Activated T-helper 2 cell treated with anti-CD3 and anti-CD28 coated beads, Interferon-gamma antibody, Interleukin-2, Interleukin-4, amounts not matched to agents 10 μg/mL and 5 μg/mL and 100 μg/mL, durations not matched to agents 14 hours and 24 hours and 36 hours (primary cell): ENCODE results near the gene ROR1. TPM values are rescaled to one million over a fixed set of nuclear protein-coding genes. Genes with fewer than 3 reads are reported as not detected.

Experiments used
- DNase-seq: peaks from one replicate; pipeline ENCODE4 v3.0.0; 2021; ENCODE audit warnings: low spot score
- H3K27ac Mint-ChIP-seq: one replicate; pipeline ENCODE4 v1.8.0; 2021; ENCODE audit warnings: mixed read lengths
- H3K27me3 Mint-ChIP-seq: one replicate; pipeline ENCODE4 v1.8.0; 2021; ENCODE audit warnings: low read depth, mixed read lengths
- H3K36me3 Mint-ChIP-seq: one replicate; pipeline ENCODE4 v1.8.0; 2021; ENCODE audit warnings: low read depth, mixed read lengths
- H3K4me1 Mint-ChIP-seq: one replicate; pipeline ENCODE4 v1.8.0; 2021; ENCODE audit warnings: low read depth, mixed read lengths
- H3K4me3 Mint-ChIP-seq: one replicate; pipeline ENCODE4 v1.8.0; 2021; ENCODE audit warnings: low read depth, mild to moderate bottlenecking, moderate library complexity, mixed read lengths
- H3K9me3 Mint-ChIP-seq: one replicate; pipeline ENCODE4 v1.8.0; 2021; ENCODE audit warnings: mixed read lengths
- intact Hi-C: fragments of 100-400 bp; cut with micrococcal nuclease; formaldehyde crosslinking; loops from one replicate; pipeline ENCODE4 v1.15.1; 2023
- total RNA-seq: library from RNA; stranded (reverse); gene quantifications from 2 replicates; pipeline ENCODE4 v1.2.3, GENCODE V29; 2022

ROR1 gene
- total RNA-seq, 1 donor from 2014 or later = 0.09 TPM

DNA sequence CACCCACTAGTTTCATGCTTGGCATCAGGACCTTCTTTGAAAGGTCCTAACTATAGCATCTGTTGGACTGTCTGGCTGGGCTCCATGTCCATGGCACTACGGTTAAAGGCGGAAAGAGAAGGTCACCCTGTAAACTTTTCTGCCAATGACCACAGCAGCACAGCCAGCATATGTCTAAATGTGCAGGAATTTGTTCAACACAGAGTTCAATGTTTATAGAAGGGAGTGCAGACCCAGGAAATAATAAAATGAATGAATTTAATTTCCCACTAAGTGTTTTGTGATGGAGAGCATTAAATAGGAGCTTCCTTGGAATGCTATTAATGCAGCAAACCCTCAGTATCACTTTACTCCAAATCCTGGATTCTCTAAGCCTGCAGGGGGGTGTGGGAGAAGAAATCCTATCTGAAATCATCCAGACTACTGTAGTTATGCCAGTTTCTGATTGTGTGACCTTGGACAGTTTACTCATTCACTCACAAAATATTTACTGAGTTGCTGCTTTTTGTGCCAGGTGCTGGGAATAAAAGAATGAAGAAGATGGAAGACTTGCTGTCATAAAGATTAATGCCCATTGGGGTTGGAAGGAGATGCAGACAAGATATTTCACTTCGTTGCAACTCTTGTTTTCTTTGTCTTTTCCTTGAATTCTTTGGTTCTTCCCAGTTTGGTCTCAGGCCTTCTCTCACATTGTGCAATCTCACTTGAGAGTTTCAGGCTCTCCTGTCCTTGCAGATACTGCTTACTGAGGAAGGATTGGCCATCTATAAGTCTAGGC, 195.0 kb downstream of the ROR1 start:
- no peaks in the 10 kb centered on the region for H3K36me3 Mint-ChIP-seq
- DNase-seq = no peak
- peaks cover 15% of the 10 kb centered on the region for H3K27me3 Mint-ChIP-seq
- no peak overlapping the region for H3K4me3 Mint-ChIP-seq
- intact Hi-C loops = no loop called here
- no peaks in the 10 kb centered on the region for H3K9me3 Mint-ChIP-seq
- no peak overlapping the region for H3K27ac Mint-ChIP-seq
- H3K4me1 Mint-ChIP-seq = peaks cover 2% of the 10 kb centered on the region

DNA sequence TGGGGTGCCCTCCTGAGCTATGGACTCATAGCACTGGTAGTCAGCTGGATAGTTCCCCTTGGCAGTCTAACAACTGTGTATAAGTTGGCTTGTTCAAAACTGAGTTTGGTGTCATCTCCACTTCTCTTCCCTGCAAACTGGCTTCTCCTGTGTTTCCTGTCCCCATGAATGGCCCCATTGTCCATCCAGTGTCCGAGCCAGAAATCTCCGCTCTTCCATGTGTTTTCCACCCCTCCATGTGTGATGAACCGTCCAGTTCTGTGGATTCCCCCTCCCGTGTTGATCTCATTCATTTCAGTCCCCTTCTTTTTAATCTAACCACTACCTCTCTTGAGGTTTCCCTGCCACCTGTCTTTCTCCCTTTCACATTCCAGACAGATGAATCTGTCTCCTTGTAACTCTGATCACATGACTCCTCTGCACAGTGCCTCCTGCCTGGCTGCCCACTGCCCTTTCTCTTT, 195.7 kb downstream of the ROR1 start:
- H3K27me3 Mint-ChIP-seq = peaks cover 15% of the 10 kb centered on the region
- no peak overlapping the region for H3K4me3 Mint-ChIP-seq
- no peak for DNase-seq
- H3K36me3 Mint-ChIP-seq = no peaks in the 10 kb centered on the region
- no peak overlapping the region for H3K27ac Mint-ChIP-seq
- intact Hi-C loops = no loop called here
- H3K4me1 Mint-ChIP-seq = peaks cover 2% of the 10 kb centered on the region
- no peaks in the 10 kb centered on the region for H3K9me3 Mint-ChIP-seq

DNA sequence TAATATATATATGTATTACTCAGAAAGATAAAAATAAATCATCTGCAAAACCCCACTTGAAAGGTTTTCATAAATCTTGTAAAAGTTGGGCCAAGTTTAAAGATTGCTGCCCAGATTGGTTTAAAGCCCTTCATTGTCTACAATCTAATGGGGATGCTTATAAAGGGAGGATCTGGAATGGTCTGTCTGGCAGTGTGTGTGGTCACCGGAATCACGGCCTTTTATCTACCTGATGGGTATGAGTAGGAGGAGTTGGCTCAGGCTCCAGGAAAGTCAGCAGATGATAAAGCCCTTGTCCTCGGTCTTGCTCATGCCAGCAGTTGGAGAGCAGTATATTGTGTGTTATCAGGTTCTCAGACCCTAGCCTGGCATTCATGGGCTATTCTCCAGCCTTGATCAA, 197.7 kb downstream of the ROR1 start:
- H3K27ac Mint-ChIP-seq = no peak overlapping the region
- H3K36me3 Mint-ChIP-seq = no peaks in the 10 kb centered on the region
- H3K9me3 Mint-ChIP-seq = no peaks in the 10 kb centered on the region
- intact Hi-C loops = no loop called here
- no peak for DNase-seq
- peaks cover under 1% of the 10 kb centered on the region for H3K4me1 Mint-ChIP-seq
- no peak overlapping the region for H3K4me3 Mint-ChIP-seq
- peaks cover 8% of the 10 kb centered on the region for H3K27me3 Mint-ChIP-seq

DNA sequence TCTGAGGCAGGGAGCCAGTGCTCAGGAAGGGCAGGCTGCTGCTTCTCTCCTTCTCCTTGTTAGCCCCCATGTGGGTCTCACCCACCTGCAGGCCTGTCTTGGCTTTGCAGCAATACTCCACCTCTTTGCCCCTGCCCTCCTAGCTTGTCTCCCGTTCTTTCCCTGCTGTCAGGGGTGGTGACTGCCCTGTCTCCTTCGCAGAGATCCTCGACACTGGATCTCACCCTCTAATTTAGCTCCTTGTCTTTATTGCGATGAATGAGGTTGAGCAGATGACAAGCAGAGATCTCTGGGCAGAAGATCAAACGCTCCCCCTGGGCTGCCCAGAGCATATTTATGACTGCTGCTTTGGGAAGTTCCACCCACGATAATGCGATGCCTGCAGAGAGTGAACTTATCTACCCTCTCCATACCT, 199.2 kb downstream of the ROR1 start:
- intact Hi-C loops = no loop called here
- Mint-ChIP-seq H3K36me3 (no peaks in the 10 kb centered on the region), H3K27me3 (peaks cover 5% of the 10 kb centered on the region), H3K9me3 (no peaks in the 10 kb centered on the region), H3K4me3 (no peak overlapping the region), H3K4me1 (no peaks in the 10 kb centered on the region), H3K27ac (no peak overlapping the region)
- no peak for DNase-seq

DNA sequence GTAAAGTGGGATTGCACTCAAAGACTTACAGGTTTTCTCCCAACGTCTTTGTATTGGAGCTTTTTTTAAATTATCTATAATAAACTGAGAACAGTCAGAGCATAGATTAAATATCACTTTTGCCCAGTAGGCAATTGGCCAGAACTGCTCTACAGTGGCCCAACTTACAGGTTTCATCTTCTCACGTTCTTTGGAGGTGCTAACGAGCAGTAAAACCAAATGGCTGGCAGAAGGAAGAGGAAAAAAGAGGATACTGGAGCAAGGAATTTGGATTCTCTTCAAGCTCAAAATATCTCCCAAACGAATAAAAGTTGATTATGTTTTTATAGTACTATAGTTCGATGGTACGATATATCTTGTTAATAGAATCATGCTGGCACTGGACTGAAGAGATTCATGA, 201.1 kb downstream of the ROR1 start:
- Mint-ChIP-seq H3K27me3 (peaks cover 1% of the 10 kb centered on the region), H3K9me3 (no peaks in the 10 kb centered on the region), H3K4me3 (no peak overlapping the region), H3K36me3 (no peaks in the 10 kb centered on the region), H3K27ac (no peak overlapping the region), H3K4me1 (no peaks in the 10 kb centered on the region)
- intact Hi-C loops = no loop called here
- no peak for DNase-seq

DNA sequence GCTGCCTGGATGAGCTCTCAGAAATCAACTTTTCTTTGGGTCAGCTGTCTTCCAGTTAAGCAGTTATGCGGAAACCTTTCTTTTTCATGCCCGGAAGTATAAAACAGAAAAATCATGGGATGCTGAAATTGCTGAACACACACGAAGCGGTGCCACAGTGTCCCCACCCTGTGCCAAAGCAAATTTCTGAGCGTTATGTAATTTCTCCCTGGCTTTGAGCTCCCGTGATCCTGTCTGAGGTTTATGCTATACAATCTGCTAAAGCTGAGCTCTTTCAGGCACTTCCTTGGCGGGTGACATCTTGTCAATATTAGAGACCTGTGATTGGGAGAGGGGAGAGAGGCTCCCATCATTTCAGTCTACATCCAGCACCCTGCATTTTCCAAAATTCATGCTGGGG, 201.7 kb downstream of the ROR1 start:
- Mint-ChIP-seq H3K36me3 (no peaks in the 10 kb centered on the region), H3K27ac (no peak overlapping the region), H3K4me3 (no peak overlapping the region), H3K9me3 (no peaks in the 10 kb centered on the region), H3K4me1 (no peaks in the 10 kb centered on the region), H3K27me3 (no peaks in the 10 kb centered on the region)
- no peak for DNase-seq
- intact Hi-C loops = no loop called here

DNA sequence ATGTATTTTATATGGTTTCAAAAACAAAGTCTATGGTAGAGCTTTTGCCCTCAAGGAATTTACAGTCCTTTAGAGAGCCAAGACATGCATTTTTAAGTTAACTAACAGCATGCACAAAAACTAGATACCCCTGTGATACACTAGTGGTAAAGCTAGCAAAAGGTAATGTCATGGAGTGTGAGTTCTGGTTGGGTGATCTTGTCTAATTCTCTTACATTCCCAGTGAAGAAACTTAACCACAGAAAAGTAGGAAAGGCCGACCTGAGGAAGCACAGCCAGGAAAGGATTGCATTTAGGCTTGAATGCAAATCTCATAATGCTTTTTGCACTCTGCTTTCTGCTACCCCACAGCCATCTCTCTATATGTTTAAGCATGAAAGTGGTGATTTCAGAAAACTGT, 202.2 kb downstream of the ROR1 start:
- H3K27ac Mint-ChIP-seq = no peak overlapping the region
- H3K4me1 Mint-ChIP-seq = no peaks in the 10 kb centered on the region
- H3K9me3 Mint-ChIP-seq = no peaks in the 10 kb centered on the region
- no peak for DNase-seq
- intact Hi-C loops = no loop called here
- no peaks in the 10 kb centered on the region for H3K27me3 Mint-ChIP-seq
- no peaks in the 10 kb centered on the region for H3K36me3 Mint-ChIP-seq
- no peak overlapping the region for H3K4me3 Mint-ChIP-seq

DNA sequence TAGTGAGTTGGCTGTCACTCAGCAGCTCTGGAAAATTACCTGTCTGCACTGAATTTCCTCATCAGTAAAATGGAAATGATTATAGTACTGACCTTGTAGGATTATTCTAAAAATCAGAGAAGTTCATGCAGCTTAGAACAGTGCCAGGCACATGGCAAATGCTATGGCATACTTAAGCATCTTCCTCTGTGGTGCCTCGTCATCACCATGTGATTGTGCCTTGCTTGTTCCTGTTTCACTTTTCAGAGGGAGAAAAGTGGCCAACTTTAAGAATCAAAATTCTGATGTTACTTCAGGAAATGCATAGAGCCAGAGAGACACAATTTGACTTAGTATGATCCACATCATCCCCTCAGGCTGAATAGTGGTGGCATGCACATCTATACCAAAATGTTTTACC, 203.6 kb downstream of the ROR1 start:
- no peaks in the 10 kb centered on the region for H3K36me3 Mint-ChIP-seq
- no peak overlapping the region for H3K4me3 Mint-ChIP-seq
- H3K4me1 Mint-ChIP-seq = no peaks in the 10 kb centered on the region
- no peaks in the 10 kb centered on the region for H3K27me3 Mint-ChIP-seq
- intact Hi-C loops = no loop called here
- DNase-seq = no peak
- no peaks in the 10 kb centered on the region for H3K9me3 Mint-ChIP-seq
- no peak overlapping the region for H3K27ac Mint-ChIP-seq

DNA sequence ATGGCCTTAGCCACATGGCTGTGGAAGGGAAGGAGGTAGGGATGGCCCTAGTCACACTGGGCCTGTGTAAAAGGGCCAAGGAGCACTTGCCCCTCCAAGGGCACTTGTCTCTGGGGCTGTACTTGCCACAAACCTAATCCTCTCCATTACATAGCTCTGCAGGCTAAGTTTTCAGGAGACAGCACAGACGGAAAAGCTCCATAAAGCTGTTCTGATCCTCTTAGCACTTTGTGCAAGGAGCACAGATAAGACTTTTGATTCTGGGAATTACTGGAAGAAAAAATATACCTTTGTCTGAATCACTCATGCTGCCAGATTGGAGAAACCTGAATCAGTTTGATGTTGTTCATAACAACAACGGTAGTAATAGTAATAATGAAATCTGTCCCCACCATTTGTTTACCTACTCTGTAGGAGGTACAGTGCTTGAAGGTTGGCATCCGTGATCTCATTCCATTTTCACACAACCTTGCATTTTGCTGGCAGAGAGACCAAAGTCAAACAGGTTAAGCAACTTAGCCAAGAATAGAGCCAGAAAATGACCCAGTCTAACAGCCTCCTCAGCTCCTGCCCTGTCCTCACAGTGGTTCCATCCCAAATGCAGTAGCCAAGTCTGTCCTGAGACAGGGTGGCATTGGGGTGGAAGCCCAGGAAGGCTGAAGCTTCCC, 207.1 kb downstream of the ROR1 start:
- no peaks in the 10 kb centered on the region for H3K36me3 Mint-ChIP-seq
- H3K27ac Mint-ChIP-seq = no peak overlapping the region
- H3K27me3 Mint-ChIP-seq = peaks cover 3% of the 10 kb centered on the region
- no peaks in the 10 kb centered on the region for H3K9me3 Mint-ChIP-seq
- no peaks in the 10 kb centered on the region for H3K4me1 Mint-ChIP-seq
- H3K4me3 Mint-ChIP-seq = no peak overlapping the region
- no peak for DNase-seq
- intact Hi-C loops = no loop called here

DNA sequence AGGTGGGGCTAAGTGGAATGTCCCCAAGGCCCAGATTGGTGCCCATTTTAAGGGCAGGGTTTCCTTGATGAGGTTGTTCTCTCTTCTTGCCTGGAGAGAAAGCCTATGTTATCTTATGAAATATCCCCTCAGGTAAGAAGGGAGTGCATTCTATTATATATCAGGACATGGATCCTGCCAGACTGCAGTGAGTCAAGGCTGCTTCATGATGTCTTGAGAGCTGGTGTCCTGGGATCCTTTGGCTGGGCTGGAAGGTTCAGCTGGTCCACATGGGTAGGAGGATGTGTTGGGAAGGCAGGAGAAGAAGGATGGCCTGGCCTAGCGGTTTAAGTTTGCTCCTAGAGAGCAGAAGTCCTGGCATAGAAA, 207.6 kb downstream of the ROR1 start:
- H3K9me3 Mint-ChIP-seq = no peaks in the 10 kb centered on the region
- no peak overlapping the region for H3K4me3 Mint-ChIP-seq
- DNase-seq = no peak
- no peak overlapping the region for H3K27ac Mint-ChIP-seq
- no peaks in the 10 kb centered on the region for H3K36me3 Mint-ChIP-seq
- H3K4me1 Mint-ChIP-seq = no peaks in the 10 kb centered on the region
- intact Hi-C loops = no loop called here
- H3K27me3 Mint-ChIP-seq = peaks cover 3% of the 10 kb centered on the region

DNA sequence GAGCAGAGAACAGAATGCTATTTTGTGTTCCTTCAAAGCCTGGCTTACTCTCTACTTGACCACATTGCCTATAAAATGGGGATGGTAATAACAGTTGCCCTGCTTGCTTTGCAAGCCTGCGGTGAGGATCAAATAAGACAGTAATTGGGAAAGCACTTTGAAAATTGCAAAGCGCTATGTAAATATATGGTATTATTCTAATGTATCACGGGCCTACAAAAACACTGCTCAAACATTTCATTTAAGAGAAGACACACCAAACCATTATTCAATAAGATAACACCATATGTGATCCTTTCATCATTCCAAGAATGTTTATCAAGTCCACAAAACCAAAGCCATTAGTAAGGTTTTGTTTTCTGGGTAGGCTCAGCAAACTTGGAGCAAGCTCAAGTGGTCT, 208.4 kb downstream of the ROR1 start:
- Mint-ChIP-seq H3K4me1 (no peaks in the 10 kb centered on the region), H3K4me3 (no peak overlapping the region), H3K9me3 (no peaks in the 10 kb centered on the region), H3K27me3 (peaks cover 3% of the 10 kb centered on the region), H3K27ac (no peak overlapping the region), H3K36me3 (no peaks in the 10 kb centered on the region)
- no peak for DNase-seq
- intact Hi-C loops = no loop called here

DNA sequence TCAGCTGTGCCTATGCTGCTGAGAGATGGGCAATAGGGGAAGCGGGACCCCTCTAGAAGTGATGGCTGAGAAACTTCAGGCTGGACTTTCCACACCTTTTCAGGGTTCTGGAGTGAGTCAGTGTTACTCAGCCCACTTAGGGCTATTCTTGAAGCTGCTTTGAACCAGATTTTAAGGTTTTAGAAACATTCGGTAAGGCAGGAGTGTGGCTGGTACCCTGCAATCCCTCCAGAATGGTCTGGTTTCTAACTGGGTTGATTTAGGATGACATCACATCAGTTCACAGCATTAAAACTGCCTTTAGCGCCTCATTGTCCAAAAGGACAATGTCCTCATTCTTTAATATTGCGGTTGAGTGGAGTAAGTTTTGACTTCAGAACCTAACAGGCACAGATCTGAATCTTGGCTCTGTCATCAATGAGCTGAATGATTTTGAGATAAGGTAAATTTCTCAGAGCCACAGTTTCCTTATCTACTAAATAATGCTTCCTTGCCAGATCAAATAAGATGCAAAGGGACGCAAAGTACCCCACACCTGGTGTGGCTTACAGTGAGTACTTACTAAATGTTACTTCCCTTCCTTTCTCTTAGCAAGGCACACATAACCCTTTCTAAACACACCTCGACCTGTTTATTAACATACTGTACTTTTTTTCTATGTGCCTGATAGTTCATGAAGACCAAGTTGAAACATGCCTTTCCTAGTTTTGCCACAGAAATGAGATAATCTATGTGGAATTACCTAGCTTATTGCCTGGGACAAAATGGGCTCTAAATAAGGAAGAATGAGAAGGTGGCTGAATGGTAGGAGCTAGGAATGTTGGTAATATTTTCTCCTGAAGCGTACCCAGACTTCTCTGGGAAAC, 209.8 kb downstream of the ROR1 start:
- DNase-seq = no peak
- intact Hi-C loops = no loop called here
- H3K36me3 Mint-ChIP-seq = no peaks in the 10 kb centered on the region
- H3K9me3 Mint-ChIP-seq = no peaks in the 10 kb centered on the region
- no peak overlapping the region for H3K4me3 Mint-ChIP-seq
- peaks cover 6% of the 10 kb centered on the region for H3K27me3 Mint-ChIP-seq
- no peaks in the 10 kb centered on the region for H3K4me1 Mint-ChIP-seq
- H3K27ac Mint-ChIP-seq = no peak overlapping the region
